T1000 (cell line): ENCODE data around the gene TMTC1.

Experiments used
- DNase-seq: peaks from one replicate; lab custom pipeline; 2025; ENCODE audit warnings: mixed read lengths; lab: John Stamatoyannopoulos, UW

Gene TMTC1

GRCh38 chr12:29741342-29742241 lies 42.1 kb downstream of the TMTC1 start:
- no peak for DNase-seq

- no peak for DNase-seq
Measured at GRCh38 chr12:29739279-29739991, 44.3 kb downstream of the TMTC1 start.

- no peak for DNase-seq
Measured at GRCh38 chr12:29738365-29738764, 45.4 kb downstream of the TMTC1 start.

- no peak for DNase-seq
Measured at GRCh38 chr12:29737644-29738043, 46.1 kb downstream of the TMTC1 start.

GRCh38 chr12:29735604-29736003 lies 48.1 kb downstream of the TMTC1 start:
- DNase-seq = no peak

DNA sequence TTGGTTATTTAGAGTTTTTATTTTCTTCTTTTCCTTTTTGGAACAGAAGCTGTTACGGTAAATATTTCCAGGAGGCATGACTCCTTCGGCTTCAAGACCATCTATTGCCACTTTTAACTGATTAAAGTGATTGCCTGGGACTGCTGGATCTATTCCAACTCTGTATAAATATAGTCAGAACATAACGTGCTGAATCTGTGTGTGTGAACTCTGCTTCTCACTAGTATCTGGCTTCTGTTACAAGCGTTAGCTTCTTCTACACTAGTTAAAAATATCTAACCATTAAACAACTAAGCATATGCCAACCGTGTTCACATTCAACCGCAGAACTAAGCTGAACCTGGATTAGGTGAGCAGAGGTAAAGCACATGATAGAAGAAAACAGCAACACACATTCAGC lies 49.0 kb downstream of the TMTC1 start:
- no peak for DNase-seq

- no peak for DNase-seq
Measured at GRCh38 chr12:29734305-29734704, 49.4 kb downstream of the TMTC1 start.

- DNase-seq = no peak
Measured at GRCh38 chr12:29733501-29733900, 50.2 kb downstream of the TMTC1 start.

GRCh38 chr12:29733060-29733459 lies 50.7 kb downstream of the TMTC1 start:
- DNase-seq = no peak

DNA sequence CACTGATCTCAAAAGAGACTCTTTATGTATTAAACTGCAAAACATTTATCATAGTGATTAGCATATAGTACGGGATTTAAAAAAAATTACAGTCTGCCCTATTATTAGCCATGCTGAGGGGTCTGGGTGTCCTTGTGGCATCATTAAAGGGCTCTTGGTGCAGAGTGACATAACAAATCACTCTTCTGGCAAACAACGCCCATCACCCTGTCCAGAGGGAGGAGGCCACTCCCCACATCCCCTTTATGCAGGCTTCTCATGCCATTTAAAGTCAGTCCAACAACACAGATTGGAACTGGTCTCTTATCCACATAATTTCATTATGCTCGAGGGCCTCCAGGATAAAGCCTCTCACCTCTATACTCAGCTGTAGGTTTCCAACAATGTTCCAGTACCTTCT lies 51.1 kb downstream of the TMTC1 start:
- DNase-seq = no peak

DNA sequence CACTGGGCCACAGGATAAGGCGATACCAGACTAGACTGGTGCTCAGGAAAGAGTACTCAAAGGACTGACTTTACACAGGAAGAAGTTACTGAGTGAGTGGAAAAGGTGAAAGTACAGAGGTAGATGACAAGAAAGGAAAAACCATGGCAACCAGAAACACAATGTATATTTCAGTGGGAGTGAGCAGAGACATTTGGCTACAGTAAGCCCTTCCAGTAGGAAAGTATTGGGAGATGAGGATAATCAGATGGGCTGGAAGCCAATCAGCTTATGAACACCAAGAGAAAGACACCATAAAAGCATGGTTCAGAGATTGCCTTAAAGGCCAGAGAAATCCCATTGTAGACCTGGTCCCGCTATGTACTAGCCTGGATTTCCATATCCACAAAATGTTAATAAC lies 51.6 kb downstream of the TMTC1 start:
- DNase-seq = no peak

DNA sequence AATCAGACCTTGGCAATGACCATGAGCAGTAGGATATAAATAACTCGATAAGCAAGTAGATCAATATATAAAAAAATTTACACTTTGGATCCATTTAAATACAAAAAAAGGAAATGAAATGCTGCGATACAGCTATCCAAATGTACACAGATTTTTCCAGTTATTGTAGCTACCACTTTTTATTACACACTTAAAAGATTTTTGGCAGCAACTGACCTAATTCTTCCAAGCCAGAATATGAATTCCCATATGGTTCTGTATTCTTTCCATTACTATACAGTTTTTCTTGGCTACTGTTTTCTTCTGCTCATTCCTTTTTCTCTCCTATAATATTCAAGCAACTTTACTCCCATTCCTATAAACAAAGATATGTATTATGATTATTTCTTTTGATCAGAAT lies 52.2 kb downstream of the TMTC1 start:
- DNase-seq = no peak

DNA sequence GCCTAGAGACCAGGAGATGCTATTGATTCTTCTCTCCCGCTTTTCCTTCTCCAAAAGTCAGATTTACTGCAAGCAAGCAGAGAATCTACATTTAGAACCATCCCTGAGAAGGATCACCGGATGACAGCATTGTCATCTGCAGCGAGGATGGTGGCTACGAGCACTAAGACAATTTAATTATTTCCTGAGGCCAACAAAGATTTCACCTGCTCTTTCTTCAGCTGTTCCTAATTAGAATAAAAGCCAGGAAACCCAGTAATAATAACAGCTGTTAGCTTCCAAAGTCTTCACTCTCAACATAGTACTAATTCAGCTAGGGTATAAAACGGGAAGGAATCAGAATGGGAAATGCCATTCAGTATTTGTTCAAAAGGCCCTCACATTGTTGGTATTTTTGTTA lies 53.3 kb downstream of the TMTC1 start:
- no peak for DNase-seq

- DNase-seq = no peak
Measured at GRCh38 chr12:29728030-29728429, 55.7 kb downstream of the TMTC1 start.

GRCh38 chr12:29726741-29727348 lies 56.9 kb downstream of the TMTC1 start:
- no peak for DNase-seq

DNA sequence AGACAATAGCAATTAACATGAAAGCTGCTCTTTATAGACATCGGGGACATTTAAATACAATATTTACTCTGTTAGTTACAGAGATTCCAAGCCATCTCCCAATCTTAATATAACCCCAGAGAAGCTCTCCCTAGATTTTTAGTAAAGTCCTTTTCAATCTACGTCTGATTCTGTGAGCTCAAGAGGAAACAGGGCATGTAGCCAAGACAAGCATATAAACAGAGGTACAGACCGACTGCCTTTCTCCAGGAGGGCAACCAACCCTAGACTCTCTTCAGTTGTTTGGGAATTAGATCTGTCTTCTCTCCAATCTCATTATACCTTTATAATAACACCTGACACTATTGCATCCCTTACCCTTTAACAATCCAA lies 57.4 kb downstream of the TMTC1 start:
- no peak for DNase-seq

- DNase-seq = no peak
Measured at GRCh38 chr12:29725587-29726320, 58.0 kb downstream of the TMTC1 start.

- DNase-seq = no peak
Measured at GRCh38 chr12:29722164-29722563, 61.6 kb downstream of the TMTC1 start.

DNA sequence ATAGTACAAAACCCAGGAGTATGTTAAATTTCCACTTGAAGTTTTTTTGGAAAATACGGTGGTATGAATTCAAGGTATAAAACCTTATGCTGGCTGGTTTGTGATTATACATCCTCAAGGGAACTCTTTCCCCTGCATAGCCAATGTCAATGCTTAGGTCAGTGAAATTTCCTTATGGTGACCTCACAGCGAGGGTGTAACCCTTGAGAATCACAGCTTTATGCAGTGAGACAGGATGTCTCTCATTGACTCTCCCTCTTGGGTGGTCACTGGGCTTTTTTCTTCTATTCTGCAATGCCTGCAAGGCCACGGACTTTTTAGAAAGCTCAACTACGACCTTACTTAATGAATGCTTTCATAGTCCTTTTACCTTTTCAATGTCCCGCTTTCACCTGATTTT lies 64.4 kb downstream of the TMTC1 start:
- no peak for DNase-seq

DNA sequence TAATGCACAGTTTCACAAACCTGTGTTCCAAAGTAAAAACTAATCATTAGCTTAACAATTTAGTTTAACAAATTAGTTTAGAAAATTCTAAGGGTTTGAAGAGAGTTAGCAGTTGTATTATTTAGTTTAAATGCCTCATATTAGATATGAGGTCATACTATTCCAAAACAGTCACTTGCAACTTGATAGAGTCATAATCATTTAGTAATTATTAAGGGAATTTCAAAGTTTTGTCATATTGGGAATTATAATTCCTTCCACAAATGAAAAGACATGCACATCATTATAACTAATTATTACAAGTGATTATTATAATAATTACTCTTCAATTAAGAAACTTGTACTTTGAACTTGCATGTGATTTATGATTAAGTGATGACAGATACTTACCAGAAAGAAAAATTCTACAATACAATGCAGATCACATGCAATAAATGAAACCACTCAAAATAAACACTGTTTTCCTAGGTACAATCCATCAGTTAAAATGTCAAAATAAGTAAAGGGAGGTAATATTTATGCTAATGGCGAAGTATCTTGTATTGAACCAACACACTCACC lies 66.1 kb downstream of the TMTC1 start:
- no peak for DNase-seq

DNA sequence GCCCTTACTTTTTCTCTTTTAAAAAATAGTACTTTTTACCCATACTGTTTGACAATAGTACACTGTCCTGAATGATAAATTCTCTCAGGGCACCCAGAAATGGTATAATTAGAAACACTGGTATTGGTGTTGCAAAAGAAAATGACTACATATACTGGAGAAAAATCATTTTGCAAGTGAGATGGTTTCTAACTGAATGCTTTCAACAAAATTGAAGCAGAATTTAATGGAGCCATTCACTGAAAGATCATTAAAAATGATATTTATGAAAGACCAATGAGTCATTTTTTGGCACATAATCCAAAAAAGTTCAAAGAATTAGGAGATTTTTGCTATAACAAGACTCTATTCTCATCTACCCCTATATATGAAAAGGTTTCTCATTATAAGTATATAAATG lies 68.8 kb downstream of the TMTC1 start:
- no peak for DNase-seq

- no peak for DNase-seq
Measured at GRCh38 chr12:29713729-29714128, 70.0 kb downstream of the TMTC1 start.
